Measurements from ENCODE around the gene GNL2.

DNA sequence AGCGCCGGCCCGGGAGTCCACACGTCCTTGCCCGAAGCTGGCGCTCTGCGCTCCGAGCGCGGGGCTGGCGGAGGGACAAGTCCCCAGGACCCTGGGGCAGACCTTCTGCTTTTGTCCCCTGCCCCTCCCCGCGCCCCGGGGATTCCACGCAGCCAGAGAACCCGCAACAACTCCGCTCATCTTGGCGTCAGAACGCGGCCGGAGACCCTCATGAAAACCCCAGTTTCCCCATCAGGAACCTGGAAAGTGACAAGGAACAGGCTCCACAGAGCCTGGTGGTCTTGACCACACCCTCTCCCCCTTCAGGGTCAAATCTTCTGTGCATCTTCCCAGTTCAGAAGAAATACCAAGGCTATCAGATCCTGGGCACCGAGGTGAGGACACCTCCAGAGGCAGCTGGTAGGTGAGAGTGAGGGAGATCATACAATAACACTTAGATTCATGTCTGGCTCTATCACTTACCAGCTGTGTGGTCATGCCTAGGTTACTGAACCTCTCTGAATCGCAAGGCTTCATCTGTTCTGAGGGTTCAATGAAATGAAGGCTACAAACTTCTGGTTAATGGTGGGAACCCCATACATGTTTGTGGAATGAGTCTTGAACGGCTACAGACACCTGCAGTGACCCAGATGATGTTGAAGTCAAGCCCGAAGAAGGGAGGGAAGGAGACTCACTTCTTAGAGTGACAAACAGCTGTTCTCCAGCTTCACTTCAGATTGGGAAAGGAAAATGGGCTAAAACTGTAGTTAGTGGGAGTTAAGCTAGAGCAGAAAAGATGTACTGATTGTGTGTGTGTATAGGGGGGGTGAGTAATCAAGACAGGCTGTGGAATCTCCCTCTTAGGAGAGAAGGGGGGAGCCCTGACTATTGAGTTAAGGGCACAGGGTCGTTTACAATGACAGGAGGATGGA is 39.5 kb upstream of the GNL2 start:
- TF ChIP-seq ELF4 (IDR thresholded peaks at IDR 0.05) (no peak), FOXM1 (IDR thresholded peaks at IDR 0.05; ENCODE audit: borderline replicate concordance) (no peak), FOXA1 (IDR thresholded peaks at IDR 0.05) (no peak)
